Activated gamma-delta T cell (primary cell): ENCODE results near the gene SPRR4.

Experiments used
- DNase-seq: peaks from one replicate; lab custom pipeline; 2025; lab: John Stamatoyannopoulos, UW
- total RNA-seq, 2 donors: gene quantifications; one replicate each; lab custom pipeline; 2026; lab: John Stamatoyannopoulos, UW

Gene SPRR4
- 0 reads per million in 2 donors for total RNA-seq

GRCh38 chr1:152970495-152970894, at the start of gene SPRR4:
TSS of gene SPRR4 (plus strand) at chr1:152970648. CDS start at chr1:152971891, 1,243 bp downstream.
- no peak for DNase-seq

GRCh38 chr1:152924191-152924590, 46.3 kb upstream of the SPRR4 start:
- DNase-seq = no peak

- no peak for DNase-seq
Observed at GRCh38 chr1:152926091-152926490, 44.4 kb upstream of the SPRR4 start.

GRCh38 chr1:152928671-152929070, 41.8 kb upstream of the SPRR4 start:
- no peak for DNase-seq

GRCh38 chr1:152932170-152932811, 38.2 kb upstream of the SPRR4 start:
- DNase-seq = no peak

GRCh38 chr1:152933196-152933595, 37.3 kb upstream of the SPRR4 start:
- DNase-seq = no peak

GRCh38 chr1:152940614-152941013, 29.8 kb upstream of the SPRR4 start:
- DNase-seq = no peak

- DNase-seq = no peak
Observed at GRCh38 chr1:152941037-152941711, 29.3 kb upstream of the SPRR4 start.

- DNase-seq = no peak
Observed at GRCh38 chr1:152942161-152942560, 28.3 kb upstream of the SPRR4 start.

- DNase-seq = no peak
Observed at GRCh38 chr1:152946248-152946647, 24.2 kb upstream of the SPRR4 start.

GRCh38 chr1:152946651-152947256, 23.7 kb upstream of the SPRR4 start, which contains the start of gene SPRR5:
TSS of gene SPRR5 (plus strand) at chr1:152947206. CDS start at chr1:152948555, 1,349 bp downstream.
- DNase-seq = no peak

- DNase-seq = no peak
Observed at GRCh38 chr1:152951711-152952110, 18.7 kb upstream of the SPRR4 start.

GRCh38 chr1:152953761-152954160, 16.7 kb upstream of the SPRR4 start:
- DNase-seq = no peak

GRCh38 chr1:152954436-152954835, 16.0 kb upstream of the SPRR4 start:
- no peak for DNase-seq

- no peak for DNase-seq
Observed at GRCh38 chr1:152957561-152957960, 12.9 kb upstream of the SPRR4 start.

GRCh38 chr1:152959273-152959672, 11.2 kb upstream of the SPRR4 start:
- DNase-seq = no peak

GRCh38 chr1:152959801-152960451, 10.5 kb upstream of the SPRR4 start:
- DNase-seq = no peak

GRCh38 chr1:152960452-152961044, 9.9 kb upstream of the SPRR4 start:
- DNase-seq = no peak

GRCh38 chr1:152961226-152961891, 9.1 kb upstream of the SPRR4 start:
- DNase-seq = no peak

GRCh38 chr1:152962876-152963415, 7.5 kb upstream of the SPRR4 start:
- DNase-seq = no peak

- DNase-seq = no peak
Observed at GRCh38 chr1:152964536-152964935, 5.9 kb upstream of the SPRR4 start.
